HL-60 (cell line): ENCODE measurements around the gene HOXB5.

Experiments
- DNase-seq, 2 experiments: peaks; one replicate each; pipeline ENCODE4 v3.0.0-alpha.2; 2010 to 2020; ENCODE audit warnings: low read depth in 1 of 2, low spot score in 1 of 2
- H3K27ac ChIP-seq: fragments of 250-450 bp; sonication (Bioruptor Pico); replicated peaks from 2 replicates; pipeline ENCODE4 v1.5.1; 2020; ENCODE audit warnings: mild to moderate bottlenecking, moderate library complexity
- H3K27me3 ChIP-seq: fragments of 250-450 bp; sonication (Bioruptor Pico); 2 replicates; pipeline ENCODE4 v1.5.1; 2021; ENCODE audit warnings: mild to moderate bottlenecking, moderate library complexity; ENCODE audit not compliant: insufficient read depth, poor library complexity, severe bottlenecking
- H3K4me3 ChIP-seq: replicated peaks from 2 replicates; pipeline ENCODE4 v1.5.1; 2011; ENCODE audit warnings: mild to moderate bottlenecking, control low read depth, low read length; ENCODE audit not compliant: insufficient read depth
- CTCF ChIP-seq: IDR thresholded peaks from one replicate; pipeline ENCODE4 v1.5.1; 2011; ENCODE audit warnings: low read length, control low read depth, inconsistent platforms; ENCODE audit not compliant: insufficient read depth
- GABPA ChIP-seq: IDR thresholded peaks from 2 replicates; pipeline ENCODE4 v1.6.1; 2012; ENCODE audit warnings: low read depth
- POLR2AphosphoS5 ChIP-seq: IDR thresholded peaks from 2 replicates; pipeline ENCODE4 v1.6.1; 2012; ENCODE audit warnings: low read depth
- SPI1 ChIP-seq: IDR thresholded peaks from 2 replicates; pipeline ENCODE4 v1.6.1; 2012; ENCODE audit warnings: low read depth, mild to moderate bottlenecking, borderline replicate concordance
- TF ChIP-seq, protein P1 (sequence below): IDR thresholded peaks from 2 replicates; pipeline ENCODE4 v1.6.1; 2012; ENCODE audit warnings: low read depth; ENCODE audit not compliant: insufficient replicate concordance

HOXB5 gene

GRCh38 chr17:48584223-48584741, 9.3 kb downstream of the HOXB5 start:
- peaks cover 92% of the 10 kb centered on the region for H3K27me3 ChIP-seq
- no peak overlapping the region for H3K4me3 ChIP-seq
- H3K27ac ChIP-seq: no peak overlapping the region
- no peak for DNase-seq
- TF ChIP-seq SPI1: no peak
- TF ChIP-seq, protein P1, sequence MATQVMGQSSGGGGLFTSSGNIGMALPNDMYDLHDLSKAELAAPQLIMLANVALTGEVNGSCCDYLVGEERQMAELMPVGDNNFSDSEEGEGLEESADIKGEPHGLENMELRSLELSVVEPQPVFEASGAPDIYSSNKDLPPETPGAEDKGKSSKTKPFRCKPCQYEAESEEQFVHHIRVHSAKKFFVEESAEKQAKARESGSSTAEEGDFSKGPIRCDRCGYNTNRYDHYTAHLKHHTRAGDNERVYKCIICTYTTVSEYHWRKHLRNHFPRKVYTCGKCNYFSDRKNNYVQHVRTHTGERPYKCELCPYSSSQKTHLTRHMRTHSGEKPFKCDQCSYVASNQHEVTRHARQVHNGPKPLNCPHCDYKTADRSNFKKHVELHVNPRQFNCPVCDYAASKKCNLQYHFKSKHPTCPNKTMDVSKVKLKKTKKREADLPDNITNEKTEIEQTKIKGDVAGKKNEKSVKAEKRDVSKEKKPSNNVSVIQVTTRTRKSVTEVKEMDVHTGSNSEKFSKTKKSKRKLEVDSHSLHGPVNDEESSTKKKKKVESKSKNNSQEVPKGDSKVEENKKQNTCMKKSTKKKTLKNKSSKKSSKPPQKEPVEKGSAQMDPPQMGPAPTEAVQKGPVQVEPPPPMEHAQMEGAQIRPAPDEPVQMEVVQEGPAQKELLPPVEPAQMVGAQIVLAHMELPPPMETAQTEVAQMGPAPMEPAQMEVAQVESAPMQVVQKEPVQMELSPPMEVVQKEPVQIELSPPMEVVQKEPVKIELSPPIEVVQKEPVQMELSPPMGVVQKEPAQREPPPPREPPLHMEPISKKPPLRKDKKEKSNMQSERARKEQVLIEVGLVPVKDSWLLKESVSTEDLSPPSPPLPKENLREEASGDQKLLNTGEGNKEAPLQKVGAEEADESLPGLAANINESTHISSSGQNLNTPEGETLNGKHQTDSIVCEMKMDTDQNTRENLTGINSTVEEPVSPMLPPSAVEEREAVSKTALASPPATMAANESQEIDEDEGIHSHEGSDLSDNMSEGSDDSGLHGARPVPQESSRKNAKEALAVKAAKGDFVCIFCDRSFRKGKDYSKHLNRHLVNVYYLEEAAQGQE: no peak
- TF ChIP-seq POLR2AphosphoS5: no peak
- no peak for TF ChIP-seq GABPA
- TF ChIP-seq CTCF: no peak

GRCh38 chr17:48583708-48584222, 9.8 kb downstream of the HOXB5 start:
- DNase-seq: no peak
- Histone ChIP-seq H3K27ac (no peak overlapping the region), H3K4me3 (no peak overlapping the region), H3K27me3 (peaks cover 92% of the 10 kb centered on the region)
- no peak for TF ChIP-seq SPI1
- no peak for TF ChIP-seq CTCF
- TF ChIP-seq, protein P1: no peak
- TF ChIP-seq POLR2AphosphoS5: no peak
- TF ChIP-seq GABPA: no peak

DNA sequence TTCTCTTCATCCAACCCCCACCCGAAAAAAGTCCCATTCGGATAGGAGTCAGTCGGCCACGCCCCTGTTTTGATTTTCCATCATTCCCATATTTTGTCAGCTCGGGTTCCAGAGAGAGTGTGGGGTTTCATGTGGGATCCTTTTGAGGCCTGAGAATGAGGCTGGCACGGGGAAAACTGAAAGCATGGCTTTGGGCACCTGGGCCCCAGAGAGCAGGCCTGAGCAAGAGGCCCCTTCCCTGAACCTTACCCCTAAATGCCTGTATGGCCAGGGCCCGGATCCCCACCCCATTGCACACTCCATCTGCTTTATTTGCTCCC, 10.9 kb downstream of the HOXB5 start:
- TF ChIP-seq SPI1 (no peak), GABPA (no peak), POLR2AphosphoS5 (no peak), CTCF (no peak)
- TF ChIP-seq, protein P1: no peak
- DNase-seq: no peak
- Histone ChIP-seq H3K27me3 (peaks cover 89% of the 10 kb centered on the region), H3K4me3 (no peak overlapping the region), H3K27ac (no peak overlapping the region)
